GM12878 (cell line): ENCODE measurements around the gene RBM8A. TPM values are rescaled to one million over a fixed set of nuclear protein-coding genes. Genes with fewer than 3 reads are reported as not detected.

Experiments
- ATAC-seq: fragments of 200-7000 bp; cut with Tn5 transposase; 3 replicates; pipeline ENCODE4 v1.9.1; 2020; ENCODE audit warnings: mild to moderate bottlenecking, moderate library complexity
- BruUV-seq: library from RNA; stranded (reverse); fragments of 400-500 nt; replicated peaks from 2 replicates; lab custom pipeline; 2021; lab: Mats Ljungman, UMichigan
- CTCF ChIA-PET: fragments of 300-600 bp; sonication (Branson Sonifier 250); formaldehyde crosslinking; extraction: SDS; loops from one replicate; lab custom pipeline; 2021; ENCODE audit warnings: inconsistent platforms; lab: Yijun Ruan, JAX
- POLR2A ChIA-PET: fragments of 350-600 bp; formaldehyde crosslinking; extraction: SDS; loops from one replicate; lab custom pipeline; 2021; ENCODE audit warnings: inconsistent platforms; lab: Charles Lee
- RAD21 ChIA-PET: fragments of 300-600 bp; sonication (Branson Sonifier 250); formaldehyde crosslinking; loops from one replicate; lab custom pipeline; 2023; ENCODE audit warnings: antibody characterized with exemption; ENCODE audit not compliant: unreplicated experiment; lab: Charles Lee
- SMC1A ChIA-PET: fragments of 300-600 bp; sonication (Branson Sonifier 250); formaldehyde crosslinking; loops from one replicate; lab custom pipeline; 2023; ENCODE audit not compliant: unreplicated experiment, uncharacterized antibody; lab: Charles Lee
- DNase-seq: peaks from one replicate; pipeline ENCODE4 v3.0.0-alpha.2; 2011; ENCODE audit warnings: low read depth, low spot score
- FAIRE-seq: peaks from 3 replicates; lab custom pipeline; 2011; peaks lifted over from hg19 to GRCh38; lab: Jason Lieb, UNC
- H2AFZ ChIP-seq: 2 replicates; pipeline ENCODE4 v1.6.0; 2011; ENCODE audit warnings: low read depth, low read length, control low read depth; ENCODE audit not compliant: control insufficient read depth
- H3K27ac ChIP-seq: 2 replicates; pipeline ENCODE4 v1.5.1; 2011; ENCODE audit warnings: control low read depth; ENCODE audit not compliant: control insufficient read depth, insufficient read depth
- H3K27me3 ChIP-seq, 2 experiments: replicated peaks in 1 of 2; 2 replicates each; pipeline versions ENCODE4 v1.6.0 to v1.6.1; 2011; ENCODE audit warnings: low read length in 1 of 2; ENCODE audit not compliant: control insufficient read depth in 2 of 2, insufficient read depth in 2 of 2
- H3K36me3 ChIP-seq, 2 experiments: 2 replicates each; pipeline ENCODE4 v1.5.1; 2011; ENCODE audit warnings: low read length in 1 of 2; ENCODE audit not compliant: control insufficient read depth in 2 of 2, insufficient read depth in 2 of 2
- H3K4me1 ChIP-seq: 2 replicates; pipeline ENCODE4 v1.6.1; 2011; ENCODE audit warnings: mild to moderate bottlenecking, low read length, moderate library complexity, mixed read lengths; ENCODE audit not compliant: control insufficient read depth, insufficient read depth
- H3K4me2 ChIP-seq: 2 replicates; pipeline ENCODE4 v1.6.0; 2011; ENCODE audit warnings: control low read depth; ENCODE audit not compliant: control insufficient read depth, insufficient read depth
- H3K4me3 ChIP-seq: fragments of 200-600 bp; sonication (generic); 2 replicates; pipeline ENCODE4 v1.5.1; 2016
- H3K79me2 ChIP-seq: 2 replicates; pipeline ENCODE4 v1.6.0; 2011; ENCODE audit warnings: low read length; ENCODE audit not compliant: control insufficient read depth, insufficient read depth
- H3K9ac ChIP-seq: 2 replicates; pipeline ENCODE4 v1.8.0; 2011; ENCODE audit warnings: low read length, control low read depth, mixed read lengths; ENCODE audit not compliant: control insufficient read depth, insufficient read depth
- H3K9me3 ChIP-seq: replicated peaks from 3 replicates; pipeline ENCODE4 v1.5.1; 2011; ENCODE audit warnings: mild to moderate bottlenecking, low read length; ENCODE audit not compliant: control insufficient read depth, insufficient read depth
- H4K20me1 ChIP-seq: 2 replicates; pipeline ENCODE4 v1.6.0; 2011; ENCODE audit not compliant: control insufficient read depth, insufficient read depth
- ATF7 ChIP-seq: fragments of 450-650 bp; IDR thresholded peaks from 2 replicates; pipeline ENCODE4 v1.6.1; 2016; ENCODE audit warnings: low read depth, mild to moderate bottlenecking
- BMI1 ChIP-seq: fragments of 450-650 bp; IDR thresholded peaks from 2 replicates; pipeline ENCODE4 v1.6.1; 2016; ENCODE audit warnings: mild to moderate bottlenecking, moderate library complexity, borderline replicate concordance
- EED ChIP-seq: sonication (generic); IDR thresholded peaks from 2 replicates; pipeline ENCODE4 v1.6.1; 2016; ENCODE audit warnings: antibody characterized with exemption, low read depth
- GABPA ChIP-seq: IDR thresholded peaks from 2 replicates; pipeline ENCODE4 v1.6.1; 2014; ENCODE audit warnings: antibody characterized with exemption, low read depth, mild to moderate bottlenecking, inconsistent platforms
- MEF2A ChIP-seq: IDR thresholded peaks from 2 replicates; pipeline ENCODE4 v1.6.1; 2011; ENCODE audit warnings: low read depth, mild to moderate bottlenecking, low read length, moderate library complexity; ENCODE audit not compliant: insufficient read depth
- MTA2 ChIP-seq: fragments of 450-650 bp; IDR thresholded peaks from 2 replicates; pipeline ENCODE4 v1.6.1; 2016; ENCODE audit warnings: low read depth, mild to moderate bottlenecking, moderate library complexity
- MXI1 ChIP-seq: fragments of 150-350 bp; IDR thresholded peaks from 2 replicates; pipeline ENCODE4 v1.6.1; 2011; ENCODE audit warnings: low read depth, mild to moderate bottlenecking, inconsistent platforms, low read length, improper control_type of control experiment
- NFYB ChIP-seq: IDR thresholded peaks from 2 replicates; pipeline ENCODE4 v1.6.1; 2011; ENCODE audit warnings: low read depth, mild to moderate bottlenecking, low read length, improper control_type of control experiment, moderate library complexity; ENCODE audit not compliant: insufficient read depth
- NR2C1 ChIP-seq: fragments of 450-650 bp; IDR thresholded peaks from 2 replicates; pipeline ENCODE4 v1.6.1; 2017; ENCODE audit warnings: antibody characterized with exemption, mild to moderate bottlenecking, moderate library complexity
- PML ChIP-seq: IDR thresholded peaks from 2 replicates; pipeline ENCODE4 v1.6.1; 2012; ENCODE audit warnings: low read length, inconsistent platforms
- RB1 ChIP-seq: fragments of 450-650 bp; formaldehyde crosslinking; IDR thresholded peaks from 2 replicates; pipeline ENCODE4 v1.6.1; 2017; ENCODE audit warnings: mild to moderate bottlenecking, borderline replicate concordance
- STAT3 ChIP-seq: IDR thresholded peaks from 2 replicates; pipeline ENCODE4 v1.6.1; 2011; ENCODE audit warnings: low read depth, low read length, improper control_type of control experiment
- SUZ12 ChIP-seq: fragments of 200-600 bp; sonication (generic); IDR thresholded peaks from one replicate; pipeline ENCODE4 v1.6.1; 2018; ENCODE audit warnings: antibody characterized with exemption, mild to moderate bottlenecking; ENCODE audit not compliant: unreplicated experiment
- YBX1 ChIP-seq: fragments of 450-650 bp; IDR thresholded peaks from 2 replicates; pipeline ENCODE4 v1.6.1; 2016; ENCODE audit warnings: antibody characterized with exemption
- ZSCAN29 ChIP-seq: fragments of 450-650 bp; IDR thresholded peaks from 2 replicates; pipeline ENCODE4 v1.6.1; 2017; ENCODE audit warnings: mild to moderate bottlenecking, moderate library complexity
- WGBS: methylation state at CpG from one replicate; pipeline ENCODE4 v1.1.6; 2016; ENCODE audit warnings: low lambda C conversion rate; ENCODE audit not compliant: insufficient replicate concordance, insufficient coverage; ENCODE audit errors: missing lambda C conversion rate; 5-methylcytosine and 5-hydroxymethylcytosine counted together
- in situ Hi-C: fragments of 300-500 bp; cut with MboI; formaldehyde crosslinking; loops from 9 replicates; pipeline ENCODE4 v1.14.3; 2018; ENCODE audit warnings: mixed read lengths
- intact Hi-C: fragments of 100-400 bp; cut with micrococcal nuclease; formaldehyde crosslinking; loops from one replicate; pipeline ENCODE4 v1.14.2; 2022; ENCODE audit not compliant: unreplicated experiment
- polyA plus RNA-seq, 11 experiments: library from polyadenylated mRNA; depleted of rRNA in 4 of 11; unstranded in 6 of 11; stranded (reverse) in 5 of 11; fragments of >200 nt; fragmentation: Nextera tagmentation in 4 of 11; fragmentation: Illumina TruSeq in 1 of 11; extraction: Ambion mirVana in 4 of 11; extraction: Trizol in 1 of 11; gene quantifications; 1 replicate in 1 of 11; 2 replicates in 10 of 11; pipeline versions ENCODE4 v1.2.1 to v1.2.3, GENCODE V29; 2011 to 2016; ENCODE audit warnings: inconsistent platforms in 2 of 11, missing spikeins in 2 of 11, low read depth in 1 of 11
- total RNA-seq, 4 experiments: library from RNA; depleted of rRNA in 3 of 4; stranded (reverse); fragments of >200 nt in 3 of 4; fragmentation: Illumina TruSeq in 1 of 4; extraction: Trizol in 1 of 4; gene quantifications; 2 replicates each; pipeline versions ENCODE4 v1.2.1 to v1.2.3, GENCODE V29; 2013 to 2021
- TF ChIP-seq, protein P1 (sequence below): fragments of 450-650 bp; IDR thresholded peaks from 2 replicates; pipeline ENCODE4 v1.6.1; 2018; ENCODE audit warnings: mild to moderate bottlenecking, low read depth, moderate library complexity; ENCODE audit not compliant: partially characterized antibody

Gene RBM8A
- total and polyA plus RNA-seq, 10 of the 15 experiments (the other 5 are each of a cell fraction or from before 2014, with no cell fraction given), result 110 to 1,248 (median 248) TPM

DNA sequence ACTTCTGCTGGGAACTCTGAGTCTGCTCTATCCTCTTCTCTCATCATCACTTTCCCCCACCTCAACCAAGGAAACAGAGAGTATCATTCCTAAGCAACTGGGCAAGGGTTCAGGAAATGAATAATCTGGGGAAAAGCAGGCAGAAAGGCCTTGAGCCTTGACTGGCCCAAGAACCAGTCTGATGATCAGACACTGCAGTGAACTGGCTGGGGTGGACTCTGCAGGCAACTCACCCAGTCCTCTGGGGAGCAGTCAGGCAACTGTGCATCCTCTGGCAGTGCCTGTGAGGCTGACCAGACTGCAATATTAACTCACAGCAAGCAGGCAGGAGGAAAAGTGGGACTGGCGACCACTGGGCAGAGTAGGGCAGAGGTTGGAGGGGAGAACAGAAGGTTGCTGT is 42.6 kb downstream of the RBM8A start (continued):
- TF ChIP-seq MEF2A (no peak), MTA2 (no peak), GABPA (no peak), NFYB (no peak), NR2C1 (no peak), PML (no peak)

DNA sequence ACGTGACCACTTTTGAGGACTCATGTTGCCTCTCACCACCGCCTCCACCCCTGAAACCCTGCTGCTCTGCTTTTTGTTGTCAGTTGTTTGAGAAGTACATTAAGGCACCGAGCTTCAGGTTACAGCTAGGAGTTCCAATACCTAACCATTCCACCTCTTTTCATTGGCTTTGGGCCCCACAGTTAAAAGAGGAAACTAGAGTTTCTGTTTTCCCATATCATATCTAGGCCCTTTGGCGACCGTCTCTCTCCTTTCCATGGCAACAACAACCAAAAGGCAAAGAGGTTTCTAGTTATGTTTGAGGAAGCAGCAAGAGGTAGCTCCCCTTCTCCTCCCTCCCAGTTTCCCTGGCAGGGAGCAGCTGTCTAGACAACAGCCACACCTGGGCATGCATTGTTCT is 47.5 kb downstream of the RBM8A start:
- no peak for DNase-seq
- no TSS peak for BruUV-seq

More for the DNA sequence above, 47.5 kb downstream of the RBM8A start:
- Histone ChIP-seq H3K27ac (no peak overlapping the region), H3K4me3 (no peak overlapping the region), H3K36me3 (no peaks in the 10 kb centered on the region), H3K79me2 (no peaks in the 10 kb centered on the region), H3K9ac (no peak overlapping the region), H3K9me3 (no peaks in the 10 kb centered on the region), H3K4me2 (no peak overlapping the region), H2AFZ (no peak overlapping the region), H4K20me1 (no peaks in the 10 kb centered on the region), H3K27me3 (peaks cover 2% of the 10 kb centered on the region in 2 experiments; a peak in 2 of 4 replicates), H3K4me1 (no peaks in the 10 kb centered on the region)
- ChIA-PET RAD21 (no interaction called here), CTCF (interaction anchor here (0.7 to 2.1 kb wide), 6 partner anchors 12 to 152 kb away, joined by 3 to 7 read pairs (median 4); partner anchors contain the start of genes NUDT17 and PIAS3), POLR2A (interaction anchor here (1.1 kb wide), 1 partner anchor 28 kb away, joined by 4 read pairs; no protein-coding TSS in a partner anchor), SMC1A (interaction anchor here (0.5 to 2.4 kb wide), 5 partner anchors 11 to 117 kb away, joined by 3 to 17 read pairs (median 4); partner anchors contain the start of gene PIAS3)
- TF ChIP-seq MXI1, result no peak
- TF ChIP-seq, protein P1, sequence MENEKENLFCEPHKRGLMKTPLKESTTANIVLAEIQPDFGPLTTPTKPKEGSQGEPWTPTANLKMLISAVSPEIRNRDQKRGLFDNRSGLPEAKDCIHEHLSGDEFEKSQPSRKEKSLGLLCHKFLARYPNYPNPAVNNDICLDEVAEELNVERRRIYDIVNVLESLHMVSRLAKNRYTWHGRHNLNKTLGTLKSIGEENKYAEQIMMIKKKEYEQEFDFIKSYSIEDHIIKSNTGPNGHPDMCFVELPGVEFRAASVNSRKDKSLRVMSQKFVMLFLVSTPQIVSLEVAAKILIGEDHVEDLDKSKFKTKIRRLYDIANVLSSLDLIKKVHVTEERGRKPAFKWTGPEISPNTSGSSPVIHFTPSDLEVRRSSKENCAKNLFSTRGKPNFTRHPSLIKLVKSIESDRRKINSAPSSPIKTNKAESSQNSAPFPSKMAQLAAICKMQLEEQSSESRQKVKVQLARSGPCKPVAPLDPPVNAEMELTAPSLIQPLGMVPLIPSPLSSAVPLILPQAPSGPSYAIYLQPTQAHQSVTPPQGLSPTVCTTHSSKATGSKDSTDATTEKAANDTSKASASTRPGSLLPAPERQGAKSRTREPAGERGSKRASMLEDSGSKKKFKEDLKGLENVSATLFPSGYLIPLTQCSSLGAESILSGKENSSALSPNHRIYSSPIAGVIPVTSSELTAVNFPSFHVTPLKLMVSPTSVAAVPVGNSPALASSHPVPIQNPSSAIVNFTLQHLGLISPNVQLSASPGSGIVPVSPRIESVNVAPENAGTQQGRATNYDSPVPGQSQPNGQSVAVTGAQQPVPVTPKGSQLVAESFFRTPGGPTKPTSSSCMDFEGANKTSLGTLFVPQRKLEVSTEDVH, result no peak
- TF ChIP-seq SUZ12, result no peak
- no peak for TF ChIP-seq ZSCAN29
- no peak for TF ChIP-seq RB1
- no peak for TF ChIP-seq EED
- no peak for TF ChIP-seq STAT3
- no peak for TF ChIP-seq BMI1
- no peak for TF ChIP-seq YBX1
- no peak for TF ChIP-seq ATF7
- no peak for ATAC-seq
- no peak for FAIRE-seq
- intact Hi-C loops (no loop called here), in situ Hi-C loops (no loop called here)
- WGBS, result 21% methylated on average over 5 of the region's 5 CpGs
